Body of pancreas (tissue), 4 donors: ENCODE results near the gene CSF2.

Source experiments
- CTCF ChIP-seq, 7 experiments: fragments of 450-650 bp in 4 of 7; fragments of 200-600 bp in 3 of 7; sonication (generic) in 3 of 7; IDR thresholded peaks; one replicate each; pipeline ENCODE4 v1.5.1; 2016 to 2019; ENCODE audit warnings: antibody characterized with exemption in 7 of 7
- POLR2A ChIP-seq, 3 donors: fragments of 450-650 bp; IDR thresholded peaks; one replicate each; pipeline ENCODE4 v1.6.1; 2016; ENCODE audit warnings: antibody characterized with exemption in 3 of 3, mild to moderate bottlenecking in 2 of 3

DNA sequence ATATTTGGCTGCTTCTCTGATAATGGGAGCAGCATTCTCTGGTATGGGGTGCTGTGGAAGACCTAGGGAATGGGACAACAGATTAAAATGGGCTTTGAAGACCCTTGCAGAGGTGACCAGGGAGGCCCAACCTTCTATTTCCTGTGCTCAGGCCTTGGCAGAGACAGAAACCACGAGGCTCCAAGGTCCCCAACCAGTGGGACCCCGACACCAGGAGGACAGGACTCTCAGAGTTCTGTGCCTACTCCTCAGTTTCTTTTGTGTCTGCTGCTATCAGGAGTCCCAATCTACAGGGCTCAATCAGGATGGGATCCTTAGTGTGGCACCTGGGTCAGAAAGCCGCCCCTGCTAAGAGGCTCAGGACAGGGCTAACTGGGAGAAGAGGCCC lies 29.3 kb downstream of the CSF2 start:
- no peak for TF ChIP-seq POLR2A (IDR thresholded peaks at IDR 0.05)
- TF ChIP-seq CTCF (IDR thresholded peaks at IDR 0.05), result no peak
